Large intestine (tissue), 3 donors: ENCODE results near the gene PDE5A. TPM values are rescaled to one million over a fixed set of nuclear protein-coding genes. Genes with fewer than 3 reads are reported as not detected.

Experiments used
- DNase-seq, 2 donors: peaks; one replicate each; pipeline versions ENCODE4 v3.0.0 to v3.0.0-alpha.2; 2013
- H3K27ac ChIP-seq: one replicate; pipeline ENCODE4 v1.5.1; 2013; ENCODE audit warnings: low read length
- H3K27me3 ChIP-seq: 2 replicates; pipeline ENCODE4 v1.6.1; 2013; ENCODE audit warnings: low read length; ENCODE audit not compliant: control insufficient read depth, insufficient read depth
- H3K36me3 ChIP-seq: 2 replicates; pipeline ENCODE4 v1.6.1; 2013; ENCODE audit warnings: low read length; ENCODE audit not compliant: control insufficient read depth, insufficient read depth
- H3K4me1 ChIP-seq: one replicate; pipeline ENCODE4 v1.6.1; 2013; ENCODE audit warnings: low read length; ENCODE audit not compliant: control insufficient read depth, insufficient read depth
- H3K4me3 ChIP-seq: one replicate; pipeline ENCODE4 v1.5.1; 2013; ENCODE audit warnings: low read length
- H3K9me3 ChIP-seq: one replicate; pipeline ENCODE4 v1.6.1; 2013; ENCODE audit warnings: mild to moderate bottlenecking, low read depth, low read length, moderate library complexity; ENCODE audit not compliant: control insufficient read depth
- WGBS: methylation state at CpG from one replicate; pipeline ENCODE4 v1.1.5; 2013; ENCODE audit warnings: low lambda C conversion rate; ENCODE audit not compliant: insufficient coverage; 5-methylcytosine and 5-hydroxymethylcytosine counted together
- polyA plus RNA-seq: library from polyadenylated mRNA; unstranded; fragments of 120-200 nt; gene quantifications from one replicate; pipeline ENCODE4 v1.2.1, GENCODE V29; 2013

Gene PDE5A
- polyA plus RNA-seq, 1 donor: 25.0 TPM

- H3K4me3 ChIP-seq: no peak overlapping the region
- DNase-seq: no peak
- H3K27ac ChIP-seq: no peak overlapping the region
- H3K27me3 ChIP-seq: no peaks in the 10 kb centered on the region
- no peaks in the 10 kb centered on the region for H3K9me3 ChIP-seq
- peaks cover 9% of the 10 kb centered on the region for H3K36me3 ChIP-seq
- WGBS: 87% methylated on average over 4 of the region's 5 CpGs
- peaks cover 6% of the 10 kb centered on the region for H3K4me1 ChIP-seq
Measured at GRCh38 chr4:119525005-119525749, 103.4 kb downstream of the PDE5A start.

GRCh38 chr4:119523399-119523798, 105.2 kb downstream of the PDE5A start:
- Histone ChIP-seq H3K4me1 (peaks cover 6% of the 10 kb centered on the region), H3K4me3 (no peak overlapping the region), H3K9me3 (no peaks in the 10 kb centered on the region), H3K36me3 (peaks cover 7% of the 10 kb centered on the region), H3K27ac (no peak overlapping the region), H3K27me3 (no peaks in the 10 kb centered on the region)
- DNase-seq: no peak

DNA sequence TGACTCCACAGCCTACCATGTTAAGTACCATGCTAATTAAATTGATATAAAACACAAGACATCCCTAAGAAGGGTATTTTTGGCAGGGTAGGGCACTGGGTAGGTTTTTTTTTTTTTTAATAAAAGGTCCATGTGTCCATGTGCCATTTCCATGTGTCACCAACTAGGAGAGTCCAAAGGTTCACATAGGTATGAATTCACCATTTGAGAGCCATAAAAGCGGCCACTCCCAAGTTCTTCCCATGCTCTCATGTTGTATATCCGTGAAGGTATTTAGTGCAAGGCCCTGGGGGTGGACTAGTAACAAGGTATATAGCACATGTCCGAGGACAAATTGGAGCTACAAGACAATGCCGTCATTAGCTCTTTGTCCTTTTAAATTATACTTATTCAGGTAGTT, 107.3 kb downstream of the PDE5A start:
- Histone ChIP-seq H3K4me3 (no peak overlapping the region), H3K27ac (peak overlapping the region; percentile 63), H3K36me3 (peaks cover 9% of the 10 kb centered on the region), H3K27me3 (no peaks in the 10 kb centered on the region), H3K9me3 (no peaks in the 10 kb centered on the region), H3K4me1 (peaks cover 8% of the 10 kb centered on the region)
- DNase-seq: peak; percentile 87 to 92
- WGBS: 17% methylated on average over 1 of the region's 4 CpGs

DNA sequence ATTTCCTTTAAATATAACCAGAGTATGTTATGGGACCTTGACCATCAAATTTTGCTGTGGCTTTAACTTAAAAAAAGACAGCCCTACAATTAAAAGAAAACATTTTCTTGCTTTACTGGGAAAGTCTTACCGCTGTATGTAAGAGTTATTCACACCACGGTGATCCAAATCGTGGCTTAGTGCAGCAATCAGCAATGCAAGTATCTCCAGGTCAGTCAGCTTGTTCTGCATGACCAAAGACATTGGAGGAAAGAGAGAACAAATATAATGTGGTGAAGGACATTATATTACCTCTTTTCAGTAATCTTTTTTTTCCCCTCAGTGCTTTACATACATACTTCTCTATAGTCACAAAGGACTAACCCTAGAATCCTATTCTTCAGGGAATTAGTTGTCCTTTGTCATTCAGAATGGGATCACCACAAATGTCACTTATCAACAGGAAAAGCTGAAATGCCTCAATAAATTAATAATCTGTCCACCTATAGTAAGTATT, 109.6 kb downstream of the PDE5A start:
- Histone ChIP-seq H3K27ac (no peak overlapping the region), H3K9me3 (no peaks in the 10 kb centered on the region), H3K27me3 (no peaks in the 10 kb centered on the region), H3K36me3 (peaks cover 17% of the 10 kb centered on the region), H3K4me1 (peaks cover 8% of the 10 kb centered on the region), H3K4me3 (no peak overlapping the region)
- WGBS: no CpG with 5 or more reads among the region's 3 CpGs
- no peak for DNase-seq

DNA sequence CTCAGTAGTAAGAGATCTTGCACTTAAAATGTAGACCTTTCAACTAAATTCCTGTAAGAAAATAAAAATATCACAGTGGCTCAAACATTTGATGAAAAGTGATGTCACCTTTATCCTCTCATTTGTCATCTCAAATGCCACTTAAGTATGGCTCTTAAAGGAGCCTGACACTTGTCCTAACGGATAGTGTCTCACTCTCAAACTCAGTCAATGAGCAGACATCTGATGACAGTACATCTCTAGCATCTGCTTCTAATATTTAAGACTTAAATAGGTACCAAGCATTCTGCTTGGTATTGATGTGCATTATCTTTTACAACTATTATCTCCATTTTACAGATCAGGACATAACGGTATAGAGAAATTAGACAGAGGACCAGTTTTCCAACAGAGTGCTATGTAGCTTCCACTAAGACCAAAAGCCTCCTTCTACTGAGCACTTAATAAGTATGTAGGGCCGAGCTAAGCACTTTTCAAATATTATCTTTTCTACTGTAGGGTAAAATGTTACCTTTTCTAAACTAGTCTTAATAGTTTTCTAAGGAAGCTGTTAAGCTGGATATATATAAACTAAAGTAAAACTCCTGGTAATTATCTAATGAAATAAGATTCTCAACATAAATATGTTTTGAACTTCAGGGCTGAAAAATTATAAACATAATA, 110.2 kb downstream of the PDE5A start:
- WGBS: 80% methylated on average over 1 of the region's 3 CpGs
- H3K36me3 ChIP-seq: peaks cover 22% of the 10 kb centered on the region
- H3K4me3 ChIP-seq: no peak overlapping the region
- peaks cover 8% of the 10 kb centered on the region for H3K4me1 ChIP-seq
- peak overlapping the region; percentile 7 for H3K27ac ChIP-seq
- H3K9me3 ChIP-seq: no peaks in the 10 kb centered on the region
- no peak for DNase-seq
- H3K27me3 ChIP-seq: no peaks in the 10 kb centered on the region

DNA sequence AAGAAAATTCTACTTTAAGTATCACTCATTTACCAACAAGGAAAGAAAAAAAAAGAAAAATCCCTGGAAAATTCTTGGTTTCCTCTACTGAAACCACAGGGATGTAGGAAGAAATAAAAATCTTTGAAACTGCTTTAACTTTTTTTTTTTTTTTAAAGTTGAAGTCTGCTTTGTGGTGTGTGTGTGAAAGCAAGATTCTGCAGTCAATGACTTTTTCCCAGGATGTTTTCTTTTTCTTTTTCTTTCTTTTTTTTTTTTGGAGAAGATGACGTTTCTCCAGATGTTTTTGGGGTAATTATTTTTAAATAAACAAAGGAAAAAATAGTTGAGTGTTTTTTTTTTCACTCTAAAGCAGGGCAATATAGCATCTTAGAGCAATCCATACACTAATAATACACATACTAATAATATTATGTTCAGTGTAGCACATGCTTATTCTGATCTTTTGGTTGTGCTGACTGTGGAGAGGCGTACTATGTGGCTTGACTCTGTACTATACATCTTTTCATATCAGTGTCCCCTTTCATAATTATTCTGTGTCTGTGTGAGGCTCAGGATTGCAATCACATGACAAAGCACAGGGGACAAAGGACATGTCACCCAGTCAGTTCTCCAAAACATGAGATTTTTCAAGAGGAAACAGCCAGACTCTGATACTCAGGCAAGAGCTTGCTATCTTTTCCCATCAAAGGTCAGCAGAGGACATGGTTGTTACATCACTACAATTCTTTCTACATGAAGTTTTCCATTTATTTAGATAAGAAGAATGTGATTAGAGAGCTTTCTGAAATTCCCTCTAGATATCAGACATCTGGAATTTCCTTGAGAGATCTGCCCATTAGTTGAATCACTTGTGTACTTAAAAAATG, 111.0 kb downstream of the PDE5A start:
- DNase-seq: peak; percentile 58 to 83
- Histone ChIP-seq H3K27me3 (no peaks in the 10 kb centered on the region), H3K4me3 (no peak overlapping the region), H3K27ac (peak overlapping the region; percentile 7), H3K9me3 (no peaks in the 10 kb centered on the region), H3K4me1 (peaks cover 8% of the 10 kb centered on the region), H3K36me3 (peaks cover 30% of the 10 kb centered on the region)
- 60% methylated on average over 1 of the region's 2 CpGs for whole genome bisulfite sequencing

- H3K27me3 ChIP-seq: no peaks in the 10 kb centered on the region
- H3K4me3 ChIP-seq: no peak overlapping the region
- H3K9me3 ChIP-seq: no peaks in the 10 kb centered on the region
- H3K4me1 ChIP-seq: no peaks in the 10 kb centered on the region
- DNase-seq: no peak
- 100% methylated on average over 2 of the region's 2 CpGs for WGBS
- peaks cover 36% of the 10 kb centered on the region for H3K36me3 ChIP-seq
- no peak overlapping the region for H3K27ac ChIP-seq
Measured at GRCh38 chr4:119512398-119512797, 116.2 kb downstream of the PDE5A start.

DNA sequence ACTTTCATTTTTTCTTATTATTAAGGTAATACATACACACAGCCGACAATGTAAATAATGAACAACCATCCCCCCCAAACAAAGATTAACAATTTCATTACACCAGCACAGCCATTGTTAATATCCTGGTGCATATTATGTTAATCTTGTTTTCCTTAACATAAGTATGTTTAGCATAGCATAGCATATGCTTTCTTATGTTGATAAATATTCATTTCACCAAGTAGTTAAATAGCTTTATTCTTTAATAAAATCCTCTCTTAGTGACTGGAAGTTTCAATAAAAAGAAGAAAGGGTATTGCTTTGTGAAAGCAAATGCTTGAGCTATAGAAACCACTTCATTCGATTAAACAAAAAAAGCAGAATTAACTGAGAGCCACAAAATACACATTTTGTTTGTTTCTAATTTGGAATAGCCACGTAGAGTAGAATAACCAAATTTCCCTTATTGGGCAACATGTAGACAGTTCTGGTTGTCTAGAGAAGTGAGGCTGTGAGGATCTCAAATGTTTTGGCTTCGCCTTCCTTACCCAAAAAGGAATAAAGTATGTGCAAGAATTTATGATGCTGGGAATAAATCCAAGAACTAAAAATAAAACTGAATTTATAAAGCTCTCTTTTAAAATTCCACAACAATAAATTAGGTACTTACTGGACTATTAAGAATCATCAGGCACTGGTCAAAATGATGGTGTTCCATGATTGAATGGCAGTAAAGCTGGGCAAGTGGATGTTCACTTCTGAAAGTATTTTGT, 118.0 kb downstream of the PDE5A start:
- 71% methylated on average over 1 of the region's 4 CpGs for WGBS
- no peaks in the 10 kb centered on the region for H3K27me3 ChIP-seq
- H3K9me3 ChIP-seq: no peaks in the 10 kb centered on the region
- DNase-seq: no peak
- H3K4me1 ChIP-seq: peaks cover under 1% of the 10 kb centered on the region
- H3K27ac ChIP-seq: no peak overlapping the region
- H3K4me3 ChIP-seq: no peak overlapping the region
- H3K36me3 ChIP-seq: peaks cover 33% of the 10 kb centered on the region

DNA sequence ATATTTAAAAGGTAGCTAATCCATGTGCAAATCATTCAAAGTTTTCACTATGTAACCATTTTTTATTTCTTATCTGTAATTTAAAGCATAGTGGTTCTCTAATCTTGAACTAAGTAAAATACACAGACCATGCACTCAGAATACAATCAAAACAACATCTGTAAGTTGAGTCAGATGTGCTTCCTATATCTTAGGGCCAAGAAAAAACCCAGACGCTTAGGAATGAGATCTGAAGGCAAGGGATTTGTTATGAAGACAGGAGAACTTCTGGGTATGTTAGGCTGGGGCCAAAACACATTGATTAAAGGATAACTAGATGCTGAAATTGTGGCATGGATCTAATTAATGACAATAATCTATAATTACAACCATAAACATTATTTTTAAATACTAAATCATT, 120.3 kb downstream of the PDE5A start:
- whole genome bisulfite sequencing: no CpG with 5 or more reads among the region's 1 CpG
- no peak for DNase-seq
- H3K27ac ChIP-seq: no peak overlapping the region
- H3K27me3 ChIP-seq: no peaks in the 10 kb centered on the region
- peaks cover 5% of the 10 kb centered on the region for H3K4me1 ChIP-seq
- peaks cover 26% of the 10 kb centered on the region for H3K36me3 ChIP-seq
- H3K4me3 ChIP-seq: no peak overlapping the region
- H3K9me3 ChIP-seq: no peaks in the 10 kb centered on the region

DNA sequence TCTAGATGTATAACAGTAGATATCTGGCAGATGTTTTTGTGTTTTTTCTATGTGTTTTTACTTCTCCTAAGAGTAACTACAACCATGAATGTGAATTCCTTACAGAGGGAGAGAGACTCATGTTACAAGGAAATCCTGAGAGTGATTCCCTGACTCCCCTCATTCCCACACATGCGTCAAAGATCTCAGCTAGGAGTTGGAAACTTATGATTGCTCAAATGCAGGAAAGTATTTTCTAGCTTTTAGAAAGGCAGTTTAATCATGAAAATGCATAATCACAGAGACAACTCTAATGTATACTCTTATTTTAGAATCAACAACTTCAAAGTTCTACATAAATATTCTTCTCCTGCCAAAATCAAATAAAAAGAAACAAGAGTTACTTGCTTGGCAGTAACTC, 121.8 kb downstream of the PDE5A start:
- H3K4me1 ChIP-seq: peaks cover 5% of the 10 kb centered on the region
- H3K9me3 ChIP-seq: no peaks in the 10 kb centered on the region
- H3K4me3 ChIP-seq: no peak overlapping the region
- no peak for DNase-seq
- WGBS: 60% methylated on average over 1 of the region's 1 CpG
- peaks cover 20% of the 10 kb centered on the region for H3K36me3 ChIP-seq
- no peak overlapping the region for H3K27ac ChIP-seq
- no peaks in the 10 kb centered on the region for H3K27me3 ChIP-seq
